DOHH2 (cell line): ENCODE results near the gene COL4A2.

ENCODE experiments used
- H3F3A ChIP-seq: fragments of 200-600 bp; sonication (generic), shearing (Covaris generic); 2 replicates; pipeline ENCODE4 v1.6.0; 2016; ENCODE audit warnings: antibody characterized with exemption, mild to moderate bottlenecking; ENCODE audit not compliant: control insufficient read depth, insufficient read depth
- H3K27ac ChIP-seq: fragments of 200-600 bp; sonication (generic); 2 replicates; pipeline ENCODE4 v1.5.1; 2014; ENCODE audit warnings: low read depth, mild to moderate bottlenecking, low read length, moderate library complexity
- H3K27me3 ChIP-seq: fragments of 200-600 bp; sonication (generic); 2 replicates; pipeline ENCODE4 v1.6.1; 2014; ENCODE audit warnings: mild to moderate bottlenecking, low read length, mixed read lengths; ENCODE audit not compliant: control insufficient read depth
- H3K36me3 ChIP-seq: fragments of 200-600 bp; sonication (generic); 2 replicates; pipeline ENCODE4 v1.6.1; 2014; ENCODE audit warnings: mild to moderate bottlenecking, low read length, moderate library complexity, mixed read lengths; ENCODE audit not compliant: control insufficient read depth
- H3K4me1 ChIP-seq: fragments of 200-600 bp; sonication (generic); 2 replicates; pipeline ENCODE4 v1.6.1; 2014; ENCODE audit warnings: mild to moderate bottlenecking, low read length, mixed read lengths; ENCODE audit not compliant: control insufficient read depth
- H3K4me2 ChIP-seq: fragments of 200-600 bp; sonication (generic); 2 replicates; pipeline ENCODE4 v1.6.0; 2014; ENCODE audit warnings: mild to moderate bottlenecking, low read length, moderate library complexity
- H3K4me3 ChIP-seq: fragments of 200-600 bp; sonication (generic); 2 replicates; pipeline ENCODE4 v1.5.1; 2014; ENCODE audit warnings: mild to moderate bottlenecking, low read length, mixed read lengths
- H3K79me2 ChIP-seq: fragments of 200-600 bp; sonication (generic); 2 replicates; pipeline ENCODE4 v1.6.1; 2014; ENCODE audit warnings: mild to moderate bottlenecking, low read length, mixed read lengths; ENCODE audit not compliant: control insufficient read depth
- H3K9me2 ChIP-seq: fragments of 200-600 bp; sonication (generic); replicated peaks from 2 replicates; pipeline ENCODE4 v1.6.1; 2014; ENCODE audit warnings: mild to moderate bottlenecking, low read length, mixed read lengths; ENCODE audit not compliant: control insufficient read depth
- H3K9me3 ChIP-seq: fragments of 200-600 bp; sonication (generic); 2 replicates; pipeline ENCODE4 v1.6.1; 2014; ENCODE audit warnings: antibody characterized with exemption, low read length, mixed read lengths; ENCODE audit not compliant: control insufficient read depth, insufficient read depth
- H4K20me1 ChIP-seq: fragments of 200-600 bp; sonication (generic); 2 replicates; pipeline ENCODE4 v1.6.0; 2014; ENCODE audit warnings: low read depth, mild to moderate bottlenecking, antibody characterized with exemption, low read length, moderate library complexity; ENCODE audit not compliant: control insufficient read depth, insufficient read depth
- EZH2phosphoT487 ChIP-seq: fragments of 200-600 bp; sonication (generic); IDR thresholded peaks from 2 replicates; pipeline ENCODE4 v1.6.1; 2017; ENCODE audit warnings: borderline replicate concordance, mild to moderate bottlenecking, antibody characterized with exemption, low read length, moderate library complexity, mixed read lengths
- TF ChIP-seq, protein P1 (sequence below): fragments of 200-600 bp; sonication (generic); IDR thresholded peaks from one replicate; pipeline ENCODE4 v1.5.1; 2014; ENCODE audit warnings: antibody characterized with exemption, mild to moderate bottlenecking, low read depth, low read length; ENCODE audit not compliant: poor library complexity, severe bottlenecking

The COL4A2 gene

DNA sequence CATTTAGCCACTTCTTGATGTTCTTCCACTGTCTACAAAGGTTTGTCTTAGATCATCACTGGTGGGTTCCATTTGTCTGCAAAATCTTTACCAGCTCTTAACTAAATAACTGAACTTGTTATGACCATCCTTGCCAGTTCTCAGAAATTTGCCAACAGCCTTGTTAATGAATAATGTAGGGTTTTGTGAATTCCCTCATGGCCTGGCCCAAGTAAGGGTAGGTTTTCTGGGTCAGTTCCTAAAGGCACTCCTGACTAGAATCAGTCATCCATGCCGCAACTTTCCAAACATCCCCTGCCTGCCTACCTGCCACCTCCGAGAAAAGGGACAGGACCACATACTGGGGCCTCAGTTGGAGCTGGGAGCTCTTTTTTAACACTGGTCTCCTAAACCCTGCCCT, 4.1 kb upstream of the COL4A2 start:
- no peaks in the 10 kb centered on the region for H3K79me2 ChIP-seq
- no peaks in the 10 kb centered on the region for H3K9me3 ChIP-seq
- no peak overlapping the region for H3K4me2 ChIP-seq
- no peaks in the 10 kb centered on the region for H3K4me1 ChIP-seq
- 0 out of 2 replicates have a peak, but pooled peaks cover 5% of the 10 kb centered on the region for H3K27me3 ChIP-seq
- H3K36me3 ChIP-seq = no peaks in the 10 kb centered on the region
- no peaks in the 10 kb centered on the region for H3F3A ChIP-seq
- H3K27ac ChIP-seq = no peak overlapping the region
- H4K20me1 ChIP-seq = no peaks in the 10 kb centered on the region
- H3K9me2 ChIP-seq = no peaks in the 10 kb centered on the region
- TF ChIP-seq, protein P1, sequence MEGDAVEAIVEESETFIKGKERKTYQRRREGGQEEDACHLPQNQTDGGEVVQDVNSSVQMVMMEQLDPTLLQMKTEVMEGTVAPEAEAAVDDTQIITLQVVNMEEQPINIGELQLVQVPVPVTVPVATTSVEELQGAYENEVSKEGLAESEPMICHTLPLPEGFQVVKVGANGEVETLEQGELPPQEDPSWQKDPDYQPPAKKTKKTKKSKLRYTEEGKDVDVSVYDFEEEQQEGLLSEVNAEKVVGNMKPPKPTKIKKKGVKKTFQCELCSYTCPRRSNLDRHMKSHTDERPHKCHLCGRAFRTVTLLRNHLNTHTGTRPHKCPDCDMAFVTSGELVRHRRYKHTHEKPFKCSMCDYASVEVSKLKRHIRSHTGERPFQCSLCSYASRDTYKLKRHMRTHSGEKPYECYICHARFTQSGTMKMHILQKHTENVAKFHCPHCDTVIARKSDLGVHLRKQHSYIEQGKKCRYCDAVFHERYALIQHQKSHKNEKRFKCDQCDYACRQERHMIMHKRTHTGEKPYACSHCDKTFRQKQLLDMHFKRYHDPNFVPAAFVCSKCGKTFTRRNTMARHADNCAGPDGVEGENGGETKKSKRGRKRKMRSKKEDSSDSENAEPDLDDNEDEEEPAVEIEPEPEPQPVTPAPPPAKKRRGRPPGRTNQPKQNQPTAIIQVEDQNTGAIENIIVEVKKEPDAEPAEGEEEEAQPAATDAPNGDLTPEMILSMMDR = no peak
- TF ChIP-seq EZH2phosphoT487 = no peak
- H3K4me3 ChIP-seq = no peak overlapping the region

DNA sequence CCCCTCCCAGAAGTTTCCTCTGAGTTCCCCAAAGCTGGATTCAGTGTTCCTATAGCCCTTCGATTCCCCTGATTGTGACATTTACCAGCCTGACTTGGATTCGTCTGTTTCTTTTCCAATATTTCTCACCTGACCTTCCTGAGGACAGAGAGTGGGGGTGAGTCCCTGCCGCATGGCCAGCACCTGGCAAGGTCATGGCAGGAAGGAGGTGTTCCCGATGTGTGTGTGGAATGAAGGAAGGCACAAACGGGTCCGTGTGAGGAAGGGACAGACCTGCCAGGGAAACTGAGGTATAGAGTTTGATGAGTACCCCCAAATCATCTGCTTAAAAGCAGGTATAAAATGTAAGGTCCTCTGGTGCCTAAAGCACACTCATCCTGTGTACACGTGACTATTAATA, 3.4 kb upstream of the COL4A2 start:
- Histone ChIP-seq H3K36me3 (no peaks in the 10 kb centered on the region), H3F3A (no peaks in the 10 kb centered on the region), H4K20me1 (no peaks in the 10 kb centered on the region), H3K4me1 (no peaks in the 10 kb centered on the region), H3K9me3 (no peaks in the 10 kb centered on the region), H3K9me2 (no peaks in the 10 kb centered on the region), H3K27me3 (0 out of 2 replicates have a peak, but pooled peaks cover 5% of the 10 kb centered on the region), H3K4me2 (no peak overlapping the region), H3K4me3 (no peak overlapping the region), H3K79me2 (no peaks in the 10 kb centered on the region), H3K27ac (no peak overlapping the region)
- TF ChIP-seq, protein P1 = no peak
- TF ChIP-seq EZH2phosphoT487 = no peak

DNA sequence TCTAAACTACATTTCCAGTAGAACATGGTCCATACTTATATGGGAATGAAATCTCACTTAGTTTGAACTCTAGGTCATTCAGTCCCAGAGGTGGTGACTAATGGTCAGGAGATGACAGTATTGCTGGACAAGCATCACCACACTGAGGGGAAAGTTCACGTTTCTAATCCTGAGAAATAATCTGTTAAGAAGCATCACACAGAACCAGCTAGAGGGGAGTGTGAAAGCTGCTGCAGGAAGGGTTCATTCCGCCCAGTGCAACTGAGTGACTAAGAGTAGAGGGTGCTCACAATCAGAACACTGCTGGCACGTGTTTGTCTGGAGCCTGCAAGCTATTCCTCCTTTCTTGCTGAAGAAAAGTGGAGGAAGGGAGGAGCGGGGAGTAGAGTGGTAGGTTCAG, 2.8 kb upstream of the COL4A2 start:
- Histone ChIP-seq H3K4me1 (no peaks in the 10 kb centered on the region), H3K4me2 (no peak overlapping the region), H3K27ac (no peak overlapping the region), H3K9me3 (no peaks in the 10 kb centered on the region), H3K79me2 (no peaks in the 10 kb centered on the region), H4K20me1 (no peaks in the 10 kb centered on the region), H3K36me3 (no peaks in the 10 kb centered on the region), H3K9me2 (no peaks in the 10 kb centered on the region), H3K27me3 (0 out of 2 replicates have a peak, but pooled peaks cover 5% of the 10 kb centered on the region), H3F3A (no peaks in the 10 kb centered on the region), H3K4me3 (no peak overlapping the region)
- TF ChIP-seq, protein P1 = no peak
- TF ChIP-seq EZH2phosphoT487 = no peak

DNA sequence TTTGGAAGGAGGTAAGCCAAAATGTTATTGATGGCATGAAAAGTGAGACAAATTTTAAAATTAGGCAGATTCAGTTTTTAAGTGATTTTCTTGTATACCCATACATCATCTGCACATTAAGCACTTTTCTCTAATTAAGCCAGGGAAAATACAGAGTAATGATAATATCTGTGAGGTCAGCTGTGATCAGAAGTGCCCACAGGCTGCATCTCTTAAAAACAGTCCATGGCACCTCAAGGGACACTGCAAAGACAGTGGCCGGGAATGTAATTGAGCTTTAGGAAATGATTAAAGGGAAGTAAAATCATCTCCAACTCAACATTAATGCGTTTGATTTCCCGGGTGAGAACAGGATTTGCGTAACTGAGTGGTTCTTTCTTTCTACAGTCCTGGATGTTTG, 2.1 kb upstream of the COL4A2 start:
- no peaks in the 10 kb centered on the region for H3K9me3 ChIP-seq
- no peak overlapping the region for H3K4me2 ChIP-seq
- 0 out of 2 replicates have a peak, but pooled peaks cover 5% of the 10 kb centered on the region for H3K27me3 ChIP-seq
- no peaks in the 10 kb centered on the region for H3K36me3 ChIP-seq
- no peaks in the 10 kb centered on the region for H3K79me2 ChIP-seq
- TF ChIP-seq EZH2phosphoT487 = no peak
- TF ChIP-seq, protein P1 = no peak
- H3K4me1 ChIP-seq = no peaks in the 10 kb centered on the region
- H3K4me3 ChIP-seq = no peak overlapping the region
- H3K27ac ChIP-seq = no peak overlapping the region
- no peaks in the 10 kb centered on the region for H4K20me1 ChIP-seq
- H3K9me2 ChIP-seq = no peaks in the 10 kb centered on the region
- no peaks in the 10 kb centered on the region for H3F3A ChIP-seq
